Measurements from ENCODE around the gene CMTM4. TPM values are rescaled to one million over a fixed set of nuclear protein-coding genes. Genes with fewer than 3 reads are reported as not detected.
"Not testable (repeated sequence)": the region's sequence is repeated elsewhere in the genome, so short reads cannot be mapped to it uniquely, and the experiment has no call there.

CMTM4 gene
- total RNA-seq, 1 donor from 2014 or later = 32.5 TPM

GRCh38 chr16:66616169-66616568, 80.4 kb downstream of the CMTM4 start:
- Mint-ChIP-seq H3K27me3 (ENCODE audit: low read depth) (no peaks in the 10 kb centered on the region), H3K4me3 (no peak overlapping the region), H3K36me3 (ENCODE audit: low read depth) (peaks cover 2% of the 10 kb centered on the region), H3K4me1 (peaks cover 3% of the 10 kb centered on the region), H3K9me3 (no peaks in the 10 kb centered on the region), H3K27ac (ENCODE audit: unreplicated experiment) (no peak overlapping the region)
- no peak for TF ChIP-seq CTCF (conservative IDR thresholded peaks at IDR 0.05)
- DNase-seq (ENCODE audit: low read depth, low spot score) = no peak

GRCh38 chr16:66614161-66614802, 82.3 kb downstream of the CMTM4 start:
- Mint-ChIP-seq H3K4me3 (no peak overlapping the region), H3K27ac (ENCODE audit: unreplicated experiment) (no peak overlapping the region), H3K9me3 (no peaks in the 10 kb centered on the region), H3K27me3 (ENCODE audit: low read depth) (no peaks in the 10 kb centered on the region), H3K4me1 (no peaks in the 10 kb centered on the region), H3K36me3 (ENCODE audit: low read depth) (peaks cover 5% of the 10 kb centered on the region)
- DNase-seq (ENCODE audit: low read depth, low spot score) = no peak
- no peak for TF ChIP-seq CTCF (conservative IDR thresholded peaks at IDR 0.05)

- H3K27me3 Mint-ChIP-seq (ENCODE audit: low read depth) = no peaks in the 10 kb centered on the region
- no peak for TF ChIP-seq CTCF (conservative IDR thresholded peaks at IDR 0.05)
- H3K36me3 Mint-ChIP-seq (ENCODE audit: low read depth) = peaks cover 5% of the 10 kb centered on the region
- H3K4me3 Mint-ChIP-seq = no peak overlapping the region
- H3K27ac Mint-ChIP-seq (ENCODE audit: unreplicated experiment) = no peak overlapping the region
- H3K4me1 Mint-ChIP-seq = peaks cover 7% of the 10 kb centered on the region
- no peak for DNase-seq (ENCODE audit: low read depth, low spot score)
- no peaks in the 10 kb centered on the region for H3K9me3 Mint-ChIP-seq
Measured at GRCh38 chr16:66612422-66612821, 84.1 kb downstream of the CMTM4 start.

GRCh38 chr16:66611911-66612310, 84.6 kb downstream of the CMTM4 start:
- not testable (repeated sequence) for H3K36me3 Mint-ChIP-seq (ENCODE audit: low read depth); DNase-seq (ENCODE audit: low read depth, low spot score); H3K27ac Mint-ChIP-seq (ENCODE audit: unreplicated experiment); H3K9me3 Mint-ChIP-seq; H3K27me3 Mint-ChIP-seq (ENCODE audit: low read depth); H3K4me1 Mint-ChIP-seq; H3K4me3 Mint-ChIP-seq

- no peak for DNase-seq (ENCODE audit: low read depth, low spot score)
- Mint-ChIP-seq H3K4me3 (peak overlapping the region; percentile 19), H3K36me3 (ENCODE audit: low read depth) (peaks cover 3% of the 10 kb centered on the region), H3K27me3 (ENCODE audit: low read depth) (no peaks in the 10 kb centered on the region), H3K4me1 (peaks cover 15% of the 10 kb centered on the region), H3K9me3 (no peaks in the 10 kb centered on the region), H3K27ac (ENCODE audit: unreplicated experiment) (no peak overlapping the region)
- TF ChIP-seq CTCF (conservative IDR thresholded peaks at IDR 0.05) = no peak
Measured at GRCh38 chr16:66610111-66610820, 86.3 kb downstream of the CMTM4 start.

GRCh38 chr16:66609139-66609510, 87.4 kb downstream of the CMTM4 start:
- no peak overlapping the region for H3K4me3 Mint-ChIP-seq
- H3K4me1 Mint-ChIP-seq = peaks cover 17% of the 10 kb centered on the region
- peaks cover 2% of the 10 kb centered on the region for H3K27me3 Mint-ChIP-seq (ENCODE audit: low read depth)
- H3K27ac Mint-ChIP-seq (ENCODE audit: unreplicated experiment) = no peak overlapping the region
- H3K36me3 Mint-ChIP-seq (ENCODE audit: low read depth) = peaks cover 3% of the 10 kb centered on the region
- no peaks in the 10 kb centered on the region for H3K9me3 Mint-ChIP-seq
- TF ChIP-seq CTCF (conservative IDR thresholded peaks at IDR 0.05) = no peak
- DNase-seq (ENCODE audit: low read depth, low spot score) = no peak

Data from neural crest cell (in vitro differentiated cells).